Ovary (tissue), 3 donors: ENCODE results near the gene TCEANC.

ENCODE experiments used
- CTCF ChIP-seq, 3 donors: fragments of 450-650 bp in 2 of 3; fragments of 200-600 bp in 1 of 3; IDR thresholded peaks; one replicate each; pipeline versions ENCODE4 v1.5.1 to v1.8.0; 2016 to 2022; ENCODE audit warnings: antibody characterized with exemption in 3 of 3, mild to moderate bottlenecking in 1 of 3
- EP300 ChIP-seq: sonication (generic); formaldehyde crosslinking; IDR thresholded peaks from one replicate; pipeline ENCODE4 v1.6.1; 2017; ENCODE audit warnings: antibody characterized with exemption
- POLR2A ChIP-seq: fragments of 450-650 bp; IDR thresholded peaks from one replicate; pipeline ENCODE4 v1.6.1; 2017; ENCODE audit warnings: antibody characterized with exemption, mild to moderate bottlenecking, moderate library complexity
- donor health status: DM: no; HTN: no; CAD: no.

DNA sequence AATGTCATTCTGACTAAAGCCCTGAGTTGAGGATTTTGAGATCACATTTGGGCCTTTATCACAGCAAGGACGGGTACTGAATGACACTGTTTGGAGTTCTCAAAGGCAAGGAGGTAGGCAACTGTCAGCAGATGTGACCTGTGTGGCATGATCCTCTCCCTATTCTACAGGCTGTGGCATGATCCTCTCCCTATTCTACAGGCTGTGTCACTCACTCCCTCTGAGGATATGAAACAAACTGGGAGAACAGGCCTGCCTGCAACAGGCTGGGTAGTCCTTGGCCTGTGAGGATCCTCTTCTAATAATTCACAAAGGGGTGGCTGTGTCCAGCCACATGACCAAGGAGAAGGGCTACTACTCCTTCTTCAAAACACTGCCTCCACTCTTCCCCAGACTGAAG, 14.9 kb upstream of the TCEANC start:
- no peak for TF ChIP-seq EP300
- TF ChIP-seq CTCF (IDR thresholded peaks at IDR 0.05) = no peak
- no peak for TF ChIP-seq POLR2A
